Left lung (tissue), 10 donors: ENCODE measurements around the gene RILPL2. TPM values are rescaled to one million over a fixed set of nuclear protein-coding genes. Genes with fewer than 3 reads are reported as not detected.
"Not testable (repeated sequence)": the region's sequence is repeated elsewhere in the genome, so short reads cannot be mapped to it uniquely, and the experiment has no call there.

Experiments used
- ATAC-seq: fragments of 200-7000 bp; cut with Tn5 transposase; one replicate; pipeline ENCODE4 v1.9.1; 2020; ENCODE audit warnings: moderate library complexity
- DNase-seq, 4 donors: peaks; one replicate each; pipeline ENCODE4 v3.0.0-alpha.2; 2013 to 2020
- H3K27ac ChIP-seq, 2 donors: fragments of 200-600 bp; sonication (generic) in 1 of 2; one replicate each; pipeline versions ENCODE4 v1.5.0 to v1.8.0; 2020 to 2021
- H3K27me3 ChIP-seq, 2 donors: fragments of 200-600 bp; sonication (generic) in 1 of 2; one replicate each; pipeline versions ENCODE4 v1.5.0 to v1.8.0; 2020 to 2021
- H3K36me3 ChIP-seq, 2 donors: fragments of 200-600 bp; sonication (generic) in 1 of 2; one replicate each; pipeline versions ENCODE4 v1.5.0 to v1.8.0; 2020 to 2021
- H3K4me1 ChIP-seq, 2 donors: fragments of 200-600 bp; one replicate each; pipeline ENCODE4 v1.8.0; 2021
- H3K4me3 ChIP-seq, 2 donors: fragments of 200-600 bp; sonication (generic) in 1 of 2; one replicate each; pipeline versions ENCODE4 v1.5.0 to v1.8.0; 2020 to 2021; ENCODE audit warnings: mild to moderate bottlenecking in 1 of 2
- H3K9me3 ChIP-seq, 2 donors: fragments of 200-600 bp; sonication (generic) in 1 of 2; one replicate each; pipeline versions ENCODE4 v1.5.0 to v1.8.0; 2020 to 2021
- intact Hi-C, 2 donors: fragments of 100-400 bp; cut with DNase I; formaldehyde crosslinking; loops; one replicate each; pipeline versions ENCODE4 v1.11.2 to v1.14.2; 2022
- polyA plus RNA-seq, 6 donors: library from polyadenylated mRNA; unstranded; fragments of 120-200 nt; gene quantifications; one replicate each; pipeline ENCODE4 v1.2.1, GENCODE V29; 2013; ENCODE audit not compliant: insufficient read length in 6 of 6
- total RNA-seq, 2 donors: library from RNA; stranded (reverse); fragmentation: NEBNext Ultra II Directional; extraction: Animal tissue kit (Norgen Biotek cat#: 25700); gene quantifications; one replicate each; pipeline ENCODE4 v1.2.1, GENCODE V29; 2021
- TF ChIP-seq, protein P1 (sequence below), 2 donors: fragments of 200-600 bp; sonication (generic) in 1 of 2; IDR thresholded peaks; one replicate each; pipeline versions ENCODE4 v1.5.0 to v1.8.0; 2021; ENCODE audit warnings: antibody characterized with exemption in 2 of 2
- donor health status: DM: no; HTN: yes; CAD: no.
- donor health status: DM: no; HTN: no; CAD: no.

Gene RILPL2
- total and polyA plus RNA-seq, 8 donors, result 4.6 to 14.0 (median 5.4) TPM

GRCh38 chr12:123382684-123383083 is 53.8 kb downstream of the RILPL2 start:
- Histone ChIP-seq H3K27me3 (no peaks in the 10 kb centered on the region), H3K9me3 (no peaks in the 10 kb centered on the region), H3K27ac (no peak overlapping the region), H3K36me3 (no peaks in the 10 kb centered on the region), H3K4me1 (peaks cover 5 to 29% of the 10 kb centered on the region in 2 donors), H3K4me3 (peak overlapping the region in 1 of 2 donors; percentile 80)
- DNase-seq, result no peak
- TF ChIP-seq, protein P1, sequence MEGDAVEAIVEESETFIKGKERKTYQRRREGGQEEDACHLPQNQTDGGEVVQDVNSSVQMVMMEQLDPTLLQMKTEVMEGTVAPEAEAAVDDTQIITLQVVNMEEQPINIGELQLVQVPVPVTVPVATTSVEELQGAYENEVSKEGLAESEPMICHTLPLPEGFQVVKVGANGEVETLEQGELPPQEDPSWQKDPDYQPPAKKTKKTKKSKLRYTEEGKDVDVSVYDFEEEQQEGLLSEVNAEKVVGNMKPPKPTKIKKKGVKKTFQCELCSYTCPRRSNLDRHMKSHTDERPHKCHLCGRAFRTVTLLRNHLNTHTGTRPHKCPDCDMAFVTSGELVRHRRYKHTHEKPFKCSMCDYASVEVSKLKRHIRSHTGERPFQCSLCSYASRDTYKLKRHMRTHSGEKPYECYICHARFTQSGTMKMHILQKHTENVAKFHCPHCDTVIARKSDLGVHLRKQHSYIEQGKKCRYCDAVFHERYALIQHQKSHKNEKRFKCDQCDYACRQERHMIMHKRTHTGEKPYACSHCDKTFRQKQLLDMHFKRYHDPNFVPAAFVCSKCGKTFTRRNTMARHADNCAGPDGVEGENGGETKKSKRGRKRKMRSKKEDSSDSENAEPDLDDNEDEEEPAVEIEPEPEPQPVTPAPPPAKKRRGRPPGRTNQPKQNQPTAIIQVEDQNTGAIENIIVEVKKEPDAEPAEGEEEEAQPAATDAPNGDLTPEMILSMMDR (IDR thresholded peaks at IDR 0.05), result no peak
- no peak for ATAC-seq
- intact Hi-C loops, result no loop called here

- no peak for ATAC-seq
- peaks cover 0 to 8% of the 10 kb centered on the region in 2 donors for H3K4me1 ChIP-seq
- TF ChIP-seq, protein P1 (IDR thresholded peaks at IDR 0.05), result no peak
- no peak overlapping the region for H3K4me3 ChIP-seq
- H3K27me3 ChIP-seq, result no peaks in the 10 kb centered on the region
- no peaks in the 10 kb centered on the region for H3K36me3 ChIP-seq
- DNase-seq, result no peak
- H3K27ac ChIP-seq, result no peak overlapping the region
- H3K9me3 ChIP-seq, result no peaks in the 10 kb centered on the region
- intact Hi-C loops, result no loop called here
These were observed 57.1 kb downstream of the RILPL2 start for GRCh38 chr12:123379391-123379790.

DNA sequence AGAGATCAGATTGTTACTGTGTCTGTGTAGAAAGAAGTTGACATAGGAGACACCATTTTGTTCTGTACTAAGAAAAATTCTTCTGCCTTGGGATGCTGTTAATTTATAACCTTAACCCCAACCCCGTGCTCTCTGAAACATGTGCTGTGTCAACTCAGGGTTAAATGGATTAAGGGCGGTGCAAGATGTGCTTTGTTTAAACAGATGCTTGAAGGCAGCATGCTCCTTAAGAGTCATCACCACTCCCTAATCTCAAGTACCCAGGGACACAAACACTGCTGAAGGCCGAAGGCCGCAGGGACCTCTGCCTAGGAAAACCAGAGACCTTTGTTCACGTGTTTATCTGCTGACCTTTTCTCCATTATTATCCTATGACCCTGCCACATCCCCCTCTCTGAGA is 64.1 kb downstream of the RILPL2 start:
- H3K4me3 ChIP-seq, H3K27ac ChIP-seq, DNase-seq, H3K27me3 ChIP-seq, H3K9me3 ChIP-seq, H3K36me3 ChIP-seq, intact Hi-C loops, H3K4me1 ChIP-seq, ATAC-seq: not testable (repeated sequence)

GRCh38 chr12:123371667-123372368 is 64.7 kb downstream of the RILPL2 start:
- H3K4me1 ChIP-seq, H3K36me3 ChIP-seq, H3K9me3 ChIP-seq, H3K27me3 ChIP-seq, ATAC-seq, DNase-seq, intact Hi-C loops, H3K4me3 ChIP-seq, H3K27ac ChIP-seq: not testable (repeated sequence)

GRCh38 chr12:123369229-123369628 is 67.3 kb downstream of the RILPL2 start:
- no peaks in the 10 kb centered on the region for H3K36me3 ChIP-seq
- no peaks in the 10 kb centered on the region for H3K9me3 ChIP-seq
- intact Hi-C loops, result no loop called here
- H3K4me3 ChIP-seq, result no peak overlapping the region
- H3K27ac ChIP-seq, result no peak overlapping the region
- DNase-seq (no peak), ATAC-seq (no peak)
- no peaks in the 10 kb centered on the region for H3K27me3 ChIP-seq
- TF ChIP-seq, protein P1 (IDR thresholded peaks at IDR 0.05), result no peak
- H3K4me1 ChIP-seq, result peaks cover 5 to 8% of the 10 kb centered on the region in 2 donors

DNA sequence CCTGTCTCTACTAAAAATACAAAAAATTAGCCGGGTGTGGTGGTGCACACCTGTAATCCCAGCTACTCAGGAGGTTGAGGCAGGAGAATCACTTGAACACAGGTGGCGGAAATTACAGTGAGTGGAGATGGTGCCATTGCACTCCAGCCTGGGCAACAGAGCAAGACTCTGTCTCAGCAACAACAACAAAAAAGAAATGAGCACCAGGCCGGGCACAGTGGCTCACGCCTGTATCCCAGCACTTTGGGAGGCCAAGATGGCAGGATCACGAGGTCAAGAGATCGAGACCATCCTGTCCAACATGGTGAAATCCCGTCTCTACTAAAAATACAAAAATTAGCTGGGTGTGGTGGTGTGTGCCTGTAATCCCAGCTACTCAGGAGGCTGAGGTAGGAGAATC is 68.1 kb downstream of the RILPL2 start:
- DNase-seq, H3K9me3 ChIP-seq, ATAC-seq, H3K36me3 ChIP-seq, intact Hi-C loops, H3K4me3 ChIP-seq, H3K27ac ChIP-seq, H3K27me3 ChIP-seq: not testable (repeated sequence)
- peaks cover 5 to 10% of the 10 kb centered on the region in 2 donors for H3K4me1 ChIP-seq

GRCh38 chr12:123367511-123367910 is 69.0 kb downstream of the RILPL2 start:
- H3K9me3 ChIP-seq, result no peaks in the 10 kb centered on the region
- H3K27me3 ChIP-seq, result no peaks in the 10 kb centered on the region
- H3K27ac ChIP-seq, result no peak overlapping the region
- no peak for ATAC-seq
- no peak for DNase-seq
- TF ChIP-seq, protein P1 (IDR thresholded peaks at IDR 0.05), result no peak
- intact Hi-C loops, result no loop called here
- no peak overlapping the region for H3K4me3 ChIP-seq
- H3K4me1 ChIP-seq, result peaks cover 12 to 19% of the 10 kb centered on the region in 2 donors
- H3K36me3 ChIP-seq, result no peaks in the 10 kb centered on the region
